GM19239 (cell line): Measurements from ENCODE around the gene STEEP1.
"Not testable (repeated sequence)": the region's sequence is repeated elsewhere in the genome, so short reads cannot be mapped to it uniquely, and the experiment has no call there.

ENCODE experiments used
- DNase-seq: peaks from one replicate; pipeline ENCODE4 v3.0.0; 2011; ENCODE audit warnings: low spot score; ENCODE audit not compliant: insufficient read length
- FAIRE-seq: peaks from 2 replicates; lab custom pipeline; 2011; peaks lifted over from hg19 to GRCh38; lab: Jason Lieb, UNC

The STEEP1 gene

GRCh38 chrX:119537487-119537886, 27.7 kb downstream of the STEEP1 start:
- DNase-seq (no peak), FAIRE-seq (no peak)

GRCh38 chrX:119529345-119530276, 35.6 kb downstream of the STEEP1 start:
- FAIRE-seq: no peak
- no peak for DNase-seq

GRCh38 chrX:119523664-119524184, 41.5 kb downstream of the STEEP1 start:
- DNase-seq: no peak
- no peak for FAIRE-seq

- DNase-seq (no peak), FAIRE-seq (no peak)
These were observed 44.0 kb downstream of the STEEP1 start for GRCh38 chrX:119521246-119521645.

GRCh38 chrX:119518371-119518770, 46.8 kb downstream of the STEEP1 start:
- DNase-seq: no peak
- FAIRE-seq: no peak

GRCh38 chrX:119516157-119516702, 49.0 kb downstream of the STEEP1 start:
- DNase-seq: peak; percentile 57
- FAIRE-seq: peak; percentile 88

- peak; percentile 53 for FAIRE-seq
These were observed 52.9 kb downstream of the STEEP1 start for GRCh38 chrX:119512146-119512800.

GRCh38 chrX:119507206-119507605, 58.0 kb downstream of the STEEP1 start:
- FAIRE-seq: no peak

More at GRCh38 chrX:119512146-119512800, 52.9 kb downstream of the STEEP1 start:
- DNase-seq: peak; percentile 27

GRCh38 chrX:119505945-119506344, 59.3 kb downstream of the STEEP1 start:
- no peak for FAIRE-seq
- no peak for DNase-seq

More at GRCh38 chrX:119507206-119507605, 58.0 kb downstream of the STEEP1 start:
- DNase-seq: no peak

- FAIRE-seq, DNase-seq: not testable (repeated sequence)
These were observed 60.1 kb downstream of the STEEP1 start for GRCh38 chrX:119505145-119505544.

GRCh38 chrX:119503484-119503861, 61.7 kb downstream of the STEEP1 start:
- FAIRE-seq (no peak), DNase-seq (no peak)

- no peak for FAIRE-seq
- DNase-seq: no peak
These were observed 62.3 kb downstream of the STEEP1 start for GRCh38 chrX:119502727-119503483.

GRCh38 chrX:119501511-119502148, 63.6 kb downstream of the STEEP1 start:
- DNase-seq (no peak), FAIRE-seq (no peak)

- DNase-seq (no peak), FAIRE-seq (no peak)
These were observed 65.0 kb downstream of the STEEP1 start for GRCh38 chrX:119500061-119500800.

GRCh38 chrX:119497185-119497584, 68.0 kb downstream of the STEEP1 start:
- FAIRE-seq (no peak), DNase-seq (no peak)

- DNase-seq: no peak
- no peak for FAIRE-seq
These were observed 69.2 kb downstream of the STEEP1 start for GRCh38 chrX:119495734-119496726.

- not testable (repeated sequence) for DNase-seq
These were observed 71.2 kb downstream of the STEEP1 start for GRCh38 chrX:119493851-119494495.

More at GRCh38 chrX:119493851-119494495, 71.2 kb downstream of the STEEP1 start:
- FAIRE-seq: not testable (repeated sequence)
